ENCODE results near the gene ERLIN1. TPM values are rescaled to one million over a fixed set of nuclear protein-coding genes. Genes with fewer than 3 reads are reported as not detected.

ERLIN1 gene
- total RNA-seq, 2 experiments from 2014 or later: 12.6 to 14.4 TPM

Other genes with a start within 250 kb of the ERLIN1 start
- 1 to 10 TPM; 4.8 to 5.1 TPM for gene DNMBP, start 176.1 kb downstream of the ERLIN1 start, total RNA-seq
- not detected for gene CPN1, start 104.2 kb downstream of the ERLIN1 start, total RNA-seq
- 10 to 100 TPM; 23.6 to 24.7 TPM for gene CHUK, start 43.6 kb upstream of the ERLIN1 start, total RNA-seq
- 10 to 100 TPM; 36.0 to 36.7 TPM for gene CWF19L1, start 81.6 kb upstream of the ERLIN1 start, total RNA-seq
- 10 to 100 TPM; 47.5 to 48.8 TPM for gene BLOC1S2, start 100.7 kb upstream of the ERLIN1 start, total RNA-seq
- under 1 TPM in 1 of 2 experiments, not detected in 1; 0.18 TPM for gene PKD2L1, start 144.2 kb upstream of the ERLIN1 start, total RNA-seq
- gene SCD, start 161.2 kb upstream of the ERLIN1 start, total RNA-seq: 100 to 1,000 TPM; 198 to 202 TPM

Data from activated CD4-positive, alpha-beta memory T cell treated with anti-CD3 and anti-CD28 coated beads, Interleukin-2, amount 10 ng/mL, durations not matched to agents 7 days and 5 days (primary cell).